K562 (cell line): ENCODE results near the gene GJC2. TPM values are rescaled to one million over a fixed set of nuclear protein-coding genes. Genes with fewer than 3 reads are reported as not detected.

Experiments used
- BACH1 ChIP-seq: fragments of 200-800 bp; sonication (Bioruptor generic); IDR thresholded peaks from 2 replicates; pipeline ENCODE4 v1.6.1; 2016; ENCODE audit warnings: missing genetic modification characterization, missing compliant biosample characterization
- CBFA2T3 ChIP-seq: fragments of 450-650 bp; IDR thresholded peaks from 2 replicates; pipeline ENCODE4 v1.6.1; 2017
- MAX ChIP-seq: sonication (generic); formaldehyde crosslinking; IDR thresholded peaks from 2 replicates; pipeline ENCODE4 v1.9.0; 2022; ENCODE audit warnings: mild to moderate bottlenecking, missing genetic modification reagents
- POLR2H ChIP-seq: IDR thresholded peaks from 2 replicates; pipeline ENCODE4 v1.6.1; 2016; ENCODE audit warnings: missing genetic modification characterization, low read depth, mild to moderate bottlenecking, control low read depth, missing compliant biosample characterization, moderate library complexity
- RAD51 ChIP-seq: fragments of 450-650 bp; IDR thresholded peaks from 2 replicates; pipeline ENCODE4 v1.7.1; 2016; ENCODE audit warnings: low read depth, mild to moderate bottlenecking, borderline replicate concordance
- SMAD4 ChIP-seq: fragments of 250-450 bp; sonication (Bioruptor Pico); conservative IDR thresholded peaks from 2 replicates; pipeline ENCODE4 v1.8.0; 2021; ENCODE audit warnings: inconsistent platforms, mild to moderate bottlenecking, moderate library complexity
- TEAD1 ChIP-seq, 2 experiments: fragments of 450-650 bp in 1 of 2; sonication (generic) in 1 of 2; formaldehyde crosslinking; IDR thresholded peaks; 2 replicates each; pipeline versions ENCODE4 v1.4.0 to v1.8.0; 2020 to 2022; ENCODE audit warnings: mild to moderate bottlenecking in 2 of 2, missing genetic modification reagents in 1 of 2
- ZBTB1 ChIP-seq: sonication (generic); formaldehyde crosslinking; IDR thresholded peaks from 2 replicates; pipeline ENCODE4 v1.8.1; 2023; ENCODE audit warnings: missing genetic modification reagents, low read depth, mild to moderate bottlenecking, borderline replicate concordance
- ZFP91 ChIP-seq: sonication (generic); formaldehyde crosslinking; IDR thresholded peaks from 2 replicates; pipeline ENCODE4 v1.8.0; 2022; ENCODE audit warnings: mild to moderate bottlenecking, missing genetic modification reagents
- ZNF232 ChIP-seq: sonication (generic); formaldehyde crosslinking; IDR thresholded peaks from 2 replicates; pipeline ENCODE4 v1.8.0; 2022; ENCODE audit warnings: mild to moderate bottlenecking, missing genetic modification reagents
- ZNF707 ChIP-seq: fragments of 250-450 bp; sonication (Bioruptor Pico); conservative IDR thresholded peaks from 2 replicates; pipeline ENCODE4 v1.8.0; 2022; ENCODE audit warnings: inconsistent platforms, mild to moderate bottlenecking, moderate library complexity
- polyA plus RNA-seq, 8 experiments: library from polyadenylated mRNA; depleted of rRNA in 4 of 8; stranded (reverse) in 5 of 8; unstranded in 3 of 8; fragments of >200 nt; fragmentation: Nextera tagmentation in 2 of 8; fragmentation: Illumina TruSeq in 1 of 8; extraction: Ambion mirVana in 2 of 8; extraction: Trizol in 1 of 8; gene quantifications; 2 replicates each; pipeline versions ENCODE4 v1.2.1 to v1.2.3, GENCODE V29; 2011 to 2014; ENCODE audit warnings: inconsistent platforms in 1 of 8, missing spikeins in 1 of 8
- total RNA-seq, 7 experiments: library from RNA; depleted of rRNA in 6 of 7; stranded (reverse); fragments of >200 nt in 6 of 7; fragmentation: Illumina TruSeq in 2 of 7; extraction: Trizol in 2 of 7; gene quantifications; 2 replicates each; pipeline versions ENCODE4 v1.2.1 to v1.2.3, GENCODE V29; 2011 to 2021; ENCODE audit warnings: low replicate concordance in 1 of 7
- TF ChIP-seq, protein P1 (sequence below): fragments of 200-800 bp; sonication (Bioruptor generic); IDR thresholded peaks from 2 replicates; pipeline ENCODE4 v1.6.1; 2016; ENCODE audit warnings: missing genetic modification characterization, missing compliant biosample characterization
- TF ChIP-seq, protein P2 (sequence below): sonication (generic); formaldehyde crosslinking; IDR thresholded peaks from 2 replicates; pipeline ENCODE4 v1.8.0; 2023; ENCODE audit warnings: mild to moderate bottlenecking, missing genetic modification reagents
- TF ChIP-seq, protein P3 (sequence below): fragments of 450-650 bp; conservative IDR thresholded peaks from 2 replicates; pipeline ENCODE4 v1.6.1; 2016; ENCODE audit warnings: missing genetic modification characterization, low read depth, mild to moderate bottlenecking, missing compliant biosample characterization, moderate library complexity

The GJC2 gene
- total and polyA plus RNA-seq, 9 of the 15 experiments (the other 6 are each of a cell fraction or from before 2014, with no cell fraction given) = 0.03 to 0.62 (median 0.11) TPM; not detected in 2

GRCh38 chr1:228109962-228110488, 39.7 kb upstream of the GJC2 start (continued):
- TF ChIP-seq BACH1 (tag) (no peak), ZFP91 (CRISPR knock-in tag) (no peak), ZNF707 (CRISPR knock-in tag) (no peak), SMAD4 (CRISPR knock-in tag) (0 out of 2 replicates have a peak, but pooled peaks have one; percentile 2), ZNF232 (CRISPR knock-in tag) (0 out of 2 replicates have a peak, but pooled peaks have one; percentile 25), MAX (CRISPR knock-in tag) (no peak), CBFA2T3 (no peak), RAD51 (no peak), TEAD1 (CRISPR knock-in tag; IDR thresholded peaks at IDR 0.05) (0 out of 4 replicates have a peak, but pooled peaks of 1 of the 2 experiments have one; percentile 8), POLR2H (no peak), ZBTB1 (CRISPR knock-in tag) (no peak)
- TF ChIP-seq, protein P1, sequence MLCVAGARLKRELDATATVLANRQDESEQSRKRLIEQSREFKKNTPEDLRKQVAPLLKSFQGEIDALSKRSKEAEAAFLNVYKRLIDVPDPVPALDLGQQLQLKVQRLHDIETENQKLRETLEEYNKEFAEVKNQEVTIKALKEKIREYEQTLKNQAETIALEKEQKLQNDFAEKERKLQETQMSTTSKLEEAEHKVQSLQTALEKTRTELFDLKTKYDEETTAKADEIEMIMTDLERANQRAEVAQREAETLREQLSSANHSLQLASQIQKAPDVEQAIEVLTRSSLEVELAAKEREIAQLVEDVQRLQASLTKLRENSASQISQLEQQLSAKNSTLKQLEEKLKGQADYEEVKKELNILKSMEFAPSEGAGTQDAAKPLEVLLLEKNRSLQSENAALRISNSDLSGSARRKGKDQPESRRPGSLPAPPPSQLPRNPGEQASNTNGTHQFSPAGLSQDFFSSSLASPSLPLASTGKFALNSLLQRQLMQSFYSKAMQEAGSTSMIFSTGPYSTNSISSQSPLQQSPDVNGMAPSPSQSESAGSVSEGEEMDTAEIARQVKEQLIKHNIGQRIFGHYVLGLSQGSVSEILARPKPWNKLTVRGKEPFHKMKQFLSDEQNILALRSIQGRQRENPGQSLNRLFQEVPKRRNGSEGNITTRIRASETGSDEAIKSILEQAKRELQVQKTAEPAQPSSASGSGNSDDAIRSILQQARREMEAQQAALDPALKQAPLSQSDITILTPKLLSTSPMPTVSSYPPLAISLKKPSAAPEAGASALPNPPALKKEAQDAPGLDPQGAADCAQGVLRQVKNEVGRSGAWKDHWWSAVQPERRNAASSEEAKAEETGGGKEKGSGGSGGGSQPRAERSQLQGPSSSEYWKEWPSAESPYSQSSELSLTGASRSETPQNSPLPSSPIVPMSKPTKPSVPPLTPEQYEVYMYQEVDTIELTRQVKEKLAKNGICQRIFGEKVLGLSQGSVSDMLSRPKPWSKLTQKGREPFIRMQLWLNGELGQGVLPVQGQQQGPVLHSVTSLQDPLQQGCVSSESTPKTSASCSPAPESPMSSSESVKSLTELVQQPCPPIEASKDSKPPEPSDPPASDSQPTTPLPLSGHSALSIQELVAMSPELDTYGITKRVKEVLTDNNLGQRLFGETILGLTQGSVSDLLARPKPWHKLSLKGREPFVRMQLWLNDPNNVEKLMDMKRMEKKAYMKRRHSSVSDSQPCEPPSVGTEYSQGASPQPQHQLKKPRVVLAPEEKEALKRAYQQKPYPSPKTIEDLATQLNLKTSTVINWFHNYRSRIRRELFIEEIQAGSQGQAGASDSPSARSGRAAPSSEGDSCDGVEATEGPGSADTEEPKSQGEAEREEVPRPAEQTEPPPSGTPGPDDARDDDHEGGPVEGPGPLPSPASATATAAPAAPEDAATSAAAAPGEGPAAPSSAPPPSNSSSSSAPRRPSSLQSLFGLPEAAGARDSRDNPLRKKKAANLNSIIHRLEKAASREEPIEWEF (CRISPR knock-in tag) = peak; percentile 82; the same call in 1 of the 2 replicates
- TF ChIP-seq, protein P2, sequence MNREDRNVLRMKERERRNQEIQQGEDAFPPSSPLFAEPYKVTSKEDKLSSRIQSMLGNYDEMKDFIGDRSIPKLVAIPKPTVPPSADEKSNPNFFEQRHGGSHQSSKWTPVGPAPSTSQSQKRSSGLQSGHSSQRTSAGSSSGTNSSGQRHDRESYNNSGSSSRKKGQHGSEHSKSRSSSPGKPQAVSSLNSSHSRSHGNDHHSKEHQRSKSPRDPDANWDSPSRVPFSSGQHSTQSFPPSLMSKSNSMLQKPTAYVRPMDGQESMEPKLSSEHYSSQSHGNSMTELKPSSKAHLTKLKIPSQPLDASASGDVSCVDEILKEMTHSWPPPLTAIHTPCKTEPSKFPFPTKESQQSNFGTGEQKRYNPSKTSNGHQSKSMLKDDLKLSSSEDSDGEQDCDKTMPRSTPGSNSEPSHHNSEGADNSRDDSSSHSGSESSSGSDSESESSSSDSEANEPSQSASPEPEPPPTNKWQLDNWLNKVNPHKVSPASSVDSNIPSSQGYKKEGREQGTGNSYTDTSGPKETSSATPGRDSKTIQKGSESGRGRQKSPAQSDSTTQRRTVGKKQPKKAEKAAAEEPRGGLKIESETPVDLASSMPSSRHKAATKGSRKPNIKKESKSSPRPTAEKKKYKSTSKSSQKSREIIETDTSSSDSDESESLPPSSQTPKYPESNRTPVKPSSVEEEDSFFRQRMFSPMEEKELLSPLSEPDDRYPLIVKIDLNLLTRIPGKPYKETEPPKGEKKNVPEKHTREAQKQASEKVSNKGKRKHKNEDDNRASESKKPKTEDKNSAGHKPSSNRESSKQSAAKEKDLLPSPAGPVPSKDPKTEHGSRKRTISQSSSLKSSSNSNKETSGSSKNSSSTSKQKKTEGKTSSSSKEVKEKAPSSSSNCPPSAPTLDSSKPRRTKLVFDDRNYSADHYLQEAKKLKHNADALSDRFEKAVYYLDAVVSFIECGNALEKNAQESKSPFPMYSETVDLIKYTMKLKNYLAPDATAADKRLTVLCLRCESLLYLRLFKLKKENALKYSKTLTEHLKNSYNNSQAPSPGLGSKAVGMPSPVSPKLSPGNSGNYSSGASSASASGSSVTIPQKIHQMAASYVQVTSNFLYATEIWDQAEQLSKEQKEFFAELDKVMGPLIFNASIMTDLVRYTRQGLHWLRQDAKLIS (CRISPR knock-in tag) = peak; percentile 20; the same call in 1 of the 2 replicates
- TF ChIP-seq, protein P3, sequence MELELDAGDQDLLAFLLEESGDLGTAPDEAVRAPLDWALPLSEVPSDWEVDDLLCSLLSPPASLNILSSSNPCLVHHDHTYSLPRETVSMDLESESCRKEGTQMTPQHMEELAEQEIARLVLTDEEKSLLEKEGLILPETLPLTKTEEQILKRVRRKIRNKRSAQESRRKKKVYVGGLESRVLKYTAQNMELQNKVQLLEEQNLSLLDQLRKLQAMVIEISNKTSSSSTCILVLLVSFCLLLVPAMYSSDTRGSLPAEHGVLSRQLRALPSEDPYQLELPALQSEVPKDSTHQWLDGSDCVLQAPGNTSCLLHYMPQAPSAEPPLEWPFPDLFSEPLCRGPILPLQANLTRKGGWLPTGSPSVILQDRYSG (tag) = peak; percentile 66; the same call in 1 of the 2 replicates
